ENCODE measurements around the gene ATP5MC2.

ATP5MC2 gene

DNA sequence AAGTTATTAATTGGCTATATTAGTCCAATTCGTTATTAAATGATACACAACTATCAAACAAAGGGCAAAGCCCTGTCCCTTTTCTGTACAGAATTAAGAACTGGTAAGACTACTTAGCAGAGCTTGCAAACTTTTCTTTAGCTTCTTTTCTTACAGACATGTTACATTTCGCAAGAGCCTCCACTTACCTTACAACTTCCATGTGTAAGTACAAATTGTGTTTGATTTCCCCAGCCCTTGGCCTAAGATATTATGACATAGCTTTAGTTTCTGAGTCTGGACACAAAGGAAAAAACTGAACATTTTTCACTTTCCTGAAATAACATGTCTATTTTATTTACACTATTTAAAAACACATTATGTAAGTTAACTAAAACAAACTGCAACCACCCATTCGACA lies 51.4 kb downstream of the ATP5MC2 start:
- Histone ChIP-seq H3K9me3 (replicated peaks; ENCODE audit: low read length) (no peaks in the 10 kb centered on the region), H3K4me1 (ENCODE audit: control insufficient read depth, insufficient read depth, low read length) (peaks cover 7% of the 10 kb centered on the region), H3K27me3 (ENCODE audit: control insufficient read depth, insufficient read depth, low read length) (no peaks in the 10 kb centered on the region), H3K9ac (ENCODE audit: low read depth, low read length) (peak overlapping the region; percentile 91), H3K4me3 (ENCODE audit: low read length) (peak overlapping the region; percentile 83), H3K4me2 (ENCODE audit: low read length) (peak overlapping the region; percentile 92), H3K36me3 (ENCODE audit: insufficient read depth, low read length) (no peaks in the 10 kb centered on the region)

DNA sequence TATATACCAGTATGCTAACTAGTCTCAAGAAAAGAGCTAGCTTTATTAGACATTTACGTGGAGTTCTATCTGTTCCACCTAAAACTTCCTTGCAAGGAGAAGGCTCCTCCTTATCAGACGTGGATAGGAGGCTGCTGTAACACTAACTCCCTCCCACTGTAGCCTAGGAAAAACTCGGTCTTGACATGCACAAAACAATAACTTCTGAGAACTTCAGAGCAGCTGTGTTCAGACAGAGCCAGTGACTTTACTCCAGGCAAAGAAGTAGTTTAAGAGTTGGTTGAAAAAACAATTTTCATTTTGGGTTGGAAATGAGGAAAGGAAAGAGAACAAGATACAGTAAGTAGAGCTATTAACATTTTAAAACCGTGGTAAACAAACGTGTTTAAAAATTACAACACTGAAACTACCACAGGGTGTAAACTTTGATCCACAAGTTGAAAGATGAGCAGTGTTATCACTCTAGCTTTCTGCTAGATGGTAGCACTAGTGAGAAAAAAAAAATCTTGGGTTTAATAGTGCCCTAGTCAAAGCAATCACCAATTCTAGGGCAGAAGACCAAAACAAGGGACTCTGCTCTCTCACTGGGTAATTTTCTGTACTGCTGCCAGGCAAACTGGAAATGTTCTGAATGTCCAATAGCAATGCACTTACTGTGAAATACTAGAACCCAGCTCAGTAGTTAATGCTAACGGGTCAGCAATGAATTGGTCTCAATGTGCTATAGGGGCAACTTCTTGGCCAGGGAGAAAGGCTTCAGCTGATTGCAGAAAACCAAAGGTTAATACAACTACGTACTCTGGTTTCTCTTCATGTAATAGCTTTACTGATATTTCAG lies 52.1 kb downstream of the ATP5MC2 start:
- H3K4me3 ChIP-seq (ENCODE audit: low read length), result peak overlapping the region; percentile 83
- H3K9ac ChIP-seq (ENCODE audit: low read depth, low read length), result peak overlapping the region; percentile 91
- no peaks in the 10 kb centered on the region for H3K36me3 ChIP-seq (ENCODE audit: insufficient read depth, low read length)
- H3K27me3 ChIP-seq (ENCODE audit: control insufficient read depth, insufficient read depth, low read length), result no peaks in the 10 kb centered on the region
- peaks cover 8% of the 10 kb centered on the region for H3K4me1 ChIP-seq (ENCODE audit: control insufficient read depth, insufficient read depth, low read length)
- H3K4me2 ChIP-seq (ENCODE audit: low read length), result peak overlapping the region; percentile 92
- H3K9me3 ChIP-seq (replicated peaks; ENCODE audit: low read length), result no peaks in the 10 kb centered on the region

DNA sequence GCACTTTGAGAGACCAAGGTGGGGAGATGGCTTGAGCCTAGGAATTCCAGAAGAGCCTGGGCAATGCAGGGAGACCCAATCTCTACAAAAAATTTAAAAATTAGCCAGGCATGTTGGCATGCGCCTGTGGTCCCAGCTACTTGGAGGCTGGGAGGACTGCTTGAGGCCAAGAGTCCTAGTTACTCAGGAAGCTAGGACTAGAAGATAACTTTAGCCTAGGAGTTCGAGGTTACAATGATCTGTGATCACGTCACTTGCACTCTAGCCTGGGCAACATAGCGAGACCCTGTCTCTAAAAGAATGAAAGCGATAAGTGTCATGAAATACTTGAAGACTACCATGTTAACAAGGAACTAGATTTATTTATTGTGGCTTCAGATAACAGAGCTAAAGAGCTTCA lies 53.2 kb downstream of the ATP5MC2 start:
- H3K4me2 ChIP-seq (ENCODE audit: low read length), result peak overlapping the region; percentile 92
- peaks cover 18% of the 10 kb centered on the region for H3K4me1 ChIP-seq (ENCODE audit: control insufficient read depth, insufficient read depth, low read length)
- no peak overlapping the region for H3K4me3 ChIP-seq (ENCODE audit: low read length)
- H3K27me3 ChIP-seq (ENCODE audit: control insufficient read depth, insufficient read depth, low read length), result no peaks in the 10 kb centered on the region
- no peaks in the 10 kb centered on the region for H3K9me3 ChIP-seq (replicated peaks; ENCODE audit: low read length)
- H3K36me3 ChIP-seq (ENCODE audit: insufficient read depth, low read length), result no peaks in the 10 kb centered on the region
- peak overlapping the region; percentile 91 for H3K9ac ChIP-seq (ENCODE audit: low read depth, low read length)

DNA sequence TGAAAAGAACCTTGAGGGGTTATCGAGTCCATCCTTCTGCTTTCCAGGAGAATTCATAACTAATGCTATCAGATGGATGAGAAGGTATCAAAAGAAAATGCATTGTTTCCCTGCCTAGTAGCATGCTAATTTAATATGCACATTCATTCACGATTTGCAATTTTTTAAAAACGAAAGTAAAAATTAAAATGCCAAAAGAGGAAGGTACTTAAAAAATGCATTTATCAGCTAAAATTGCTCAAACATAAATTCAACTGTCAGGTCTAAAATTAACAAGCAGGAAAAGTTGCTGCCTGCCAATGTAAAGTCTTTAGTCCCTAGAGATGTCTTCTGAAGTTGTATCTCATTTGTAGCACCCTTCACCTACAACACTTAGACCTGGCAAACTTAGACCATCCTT lies 57.6 kb downstream of the ATP5MC2 start:
- Histone ChIP-seq H3K9ac (ENCODE audit: low read depth, low read length) (peak overlapping the region; percentile 53), H3K36me3 (ENCODE audit: insufficient read depth, low read length) (peaks cover 7% of the 10 kb centered on the region), H3K4me3 (ENCODE audit: low read length) (peak overlapping the region; percentile 31), H3K9me3 (replicated peaks; ENCODE audit: low read length) (no peaks in the 10 kb centered on the region), H3K4me2 (ENCODE audit: low read length) (peak overlapping the region; percentile 65), H3K27me3 (ENCODE audit: control insufficient read depth, insufficient read depth, low read length) (no peaks in the 10 kb centered on the region), H3K4me1 (ENCODE audit: control insufficient read depth, insufficient read depth, low read length) (peaks cover 22% of the 10 kb centered on the region)

DNA sequence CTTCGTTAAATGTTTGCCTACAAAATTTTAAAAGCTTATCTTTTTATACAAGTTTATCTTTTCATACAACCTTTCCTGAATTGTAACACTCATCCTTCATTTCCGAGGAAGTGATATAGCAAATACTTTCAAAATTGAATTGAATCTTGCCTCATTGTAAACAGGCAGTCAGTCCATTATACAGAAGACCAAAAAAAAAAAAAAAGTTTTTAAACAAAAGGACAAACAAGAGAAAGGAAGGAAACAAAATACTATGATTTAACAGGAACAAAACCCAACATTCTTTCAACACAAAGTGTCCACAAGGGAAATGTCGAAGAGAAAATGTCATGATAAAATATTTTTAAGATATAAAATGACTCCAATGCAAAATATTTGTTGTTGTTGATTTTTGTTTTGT lies 58.2 kb downstream of the ATP5MC2 start:
- H3K4me1 ChIP-seq (ENCODE audit: control insufficient read depth, insufficient read depth, low read length), result peaks cover 17% of the 10 kb centered on the region
- peaks cover 7% of the 10 kb centered on the region for H3K36me3 ChIP-seq (ENCODE audit: insufficient read depth, low read length)
- H3K27me3 ChIP-seq (ENCODE audit: control insufficient read depth, insufficient read depth, low read length), result no peaks in the 10 kb centered on the region
- H3K9ac ChIP-seq (ENCODE audit: low read depth, low read length), result peak overlapping the region; percentile 53
- no peaks in the 10 kb centered on the region for H3K9me3 ChIP-seq (replicated peaks; ENCODE audit: low read length)
- peak overlapping the region; percentile 65 for H3K4me2 ChIP-seq (ENCODE audit: low read length)
- peak overlapping the region; percentile 31 for H3K4me3 ChIP-seq (ENCODE audit: low read length)

DNA sequence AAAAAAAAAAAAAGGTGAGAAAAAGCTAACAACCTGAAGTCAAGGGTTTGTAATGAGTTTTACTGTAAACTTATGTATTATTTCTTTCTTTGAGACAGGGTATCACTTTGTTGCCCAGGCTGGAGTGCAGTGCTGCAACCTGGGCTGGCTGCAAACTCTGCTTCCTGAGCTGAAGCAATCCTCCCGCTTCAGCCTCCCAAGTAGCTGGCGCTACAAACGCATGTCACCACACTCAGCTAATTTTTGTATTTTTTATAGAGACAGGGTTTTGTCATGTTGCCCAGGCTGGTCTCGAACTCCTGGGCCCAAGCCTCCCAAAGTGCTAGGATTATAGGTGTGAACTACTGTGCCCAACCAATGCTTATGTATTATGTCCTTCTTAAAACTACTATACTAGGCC lies 58.9 kb downstream of the ATP5MC2 start:
- Histone ChIP-seq H3K4me1 (ENCODE audit: control insufficient read depth, insufficient read depth, low read length) (peaks cover 17% of the 10 kb centered on the region), H3K27me3 (ENCODE audit: control insufficient read depth, insufficient read depth, low read length) (no peaks in the 10 kb centered on the region), H3K9ac (ENCODE audit: low read depth, low read length) (no peak overlapping the region), H3K36me3 (ENCODE audit: insufficient read depth, low read length) (peaks cover 7% of the 10 kb centered on the region), H3K4me3 (ENCODE audit: low read length) (no peak overlapping the region), H3K4me2 (ENCODE audit: low read length) (no peak overlapping the region), H3K9me3 (replicated peaks; ENCODE audit: low read length) (no peaks in the 10 kb centered on the region)

All from skeletal muscle satellite cell (primary cell).